SK-N-SH (cell line): ENCODE data around the gene CRB2. TPM values are rescaled to one million over a fixed set of nuclear protein-coding genes. Genes with fewer than 3 reads are reported as not detected.
"Not testable (repeated sequence)": the region's sequence is repeated elsewhere in the genome, so short reads cannot be mapped to it uniquely, and the experiment has no call there.

Source experiments
- CTCF ChIA-PET: fragments of 300-600, 350-600 bp; formaldehyde crosslinking; extraction: SDS; loops from one replicate; lab custom pipeline; 2021; lab: Yijun Ruan, JAX
- POLR2A ChIA-PET: fragments of 350-600 bp; sonication (Branson Sonifier 250); formaldehyde crosslinking; extraction: SDS; loops from one replicate; lab custom pipeline; 2020; ENCODE audit warnings: antibody characterized with exemption, inconsistent platforms; lab: Yijun Ruan, JAX
- DNase-seq: peaks from one replicate; pipeline ENCODE4 v3.0.0; 2012
- H2AFZ ChIP-seq: fragments of 200-600 bp; sonication (generic); 2 replicates; pipeline ENCODE4 v1.8.1; 2016; ENCODE audit warnings: antibody characterized with exemption, mild to moderate bottlenecking, low read depth
- H3F3A ChIP-seq: fragments of 200-600 bp; sonication (generic); replicated peaks from 2 replicates; pipeline ENCODE3; 2016; ENCODE audit warnings: antibody characterized with exemption, mild to moderate bottlenecking; ENCODE audit not compliant: insufficient read depth
- H3K27ac ChIP-seq, 2 experiments: fragments of 200-500 bp in 1 of 2; fragments of 200-600 bp in 1 of 2; sonication (Bioruptor generic) in 1 of 2; sonication (generic), shearing (Covaris generic) in 1 of 2; 2 replicates each; pipeline versions ENCODE4 v1.5.1 to v1.6.1; 2014 to 2016; ENCODE audit warnings: low read depth in 2 of 2, inconsistent platforms in 1 of 2, low read length in 1 of 2, mild to moderate bottlenecking in 1 of 2, mixed read lengths in 1 of 2
- H3K27me3 ChIP-seq: fragments of 200-600 bp; sonication (generic), shearing (Covaris generic); 2 replicates; pipeline ENCODE4 v1.6.1; 2016; ENCODE audit warnings: mixed run types; ENCODE audit not compliant: insufficient read depth
- H3K36me3 ChIP-seq, 2 experiments: fragments of 200-500 bp in 1 of 2; fragments of 200-600 bp in 1 of 2; sonication (Bioruptor generic) in 1 of 2; sonication (generic) in 1 of 2; replicated peaks in 1 of 2; 2 replicates each; pipeline versions ENCODE3 to v1.5.1; 2014 to 2016; ENCODE audit warnings: low read length in 1 of 2, mild to moderate bottlenecking in 1 of 2; ENCODE audit not compliant: insufficient read depth in 2 of 2, control insufficient read depth in 1 of 2
- H3K4me1 ChIP-seq, 2 experiments: fragments of 200-500 bp in 1 of 2; fragments of 200-600 bp in 1 of 2; sonication (Bioruptor generic) in 1 of 2; sonication (generic), shearing (Covaris generic) in 1 of 2; 2 replicates each; pipeline versions ENCODE4 v1.5.1 to v1.6.1; 2014 to 2016; ENCODE audit warnings: low read depth in 1 of 2, low read length in 1 of 2, mixed run types in 1 of 2; ENCODE audit not compliant: insufficient read depth in 2 of 2, control insufficient read depth in 1 of 2
- H3K4me2 ChIP-seq: fragments of 200-600 bp; sonication (generic), shearing (Covaris generic); 2 replicates; pipeline ENCODE4 v1.6.1; 2017; ENCODE audit warnings: mixed run types
- H3K4me3 ChIP-seq, 2 experiments: fragments of 200-500 bp in 1 of 2; fragments of 200-600 bp in 1 of 2; sonication (Bioruptor generic) in 1 of 2; sonication (generic), shearing (Covaris generic) in 1 of 2; 2 replicates each; pipeline versions ENCODE4 v1.5.1 to v1.8.1; 2014 to 2016; ENCODE audit warnings: low read depth in 2 of 2, inconsistent platforms in 1 of 2, low read length in 1 of 2, mild to moderate bottlenecking in 1 of 2, mixed read lengths in 1 of 2, moderate library complexity in 1 of 2
- H3K79me2 ChIP-seq: fragments of 200-600 bp; sonication (generic); 2 replicates; pipeline ENCODE4 v1.8.1; 2017; ENCODE audit warnings: mild to moderate bottlenecking; ENCODE audit not compliant: insufficient read depth
- H3K9ac ChIP-seq: fragments of 200-600 bp; sonication (generic); 2 replicates; pipeline ENCODE4 v1.6.1; 2017; ENCODE audit warnings: mixed run types
- H3K9me2 ChIP-seq: fragments of 200-600 bp; sonication (generic); 2 replicates; pipeline ENCODE4 v1.6.1; 2017; ENCODE audit warnings: mixed run types
- H3K9me3 ChIP-seq: fragments of 200-600 bp; sonication (generic); 2 replicates; pipeline ENCODE4 v1.6.1; 2017; ENCODE audit warnings: mixed run types, mild to moderate bottlenecking, moderate library complexity
- H4K20me1 ChIP-seq: fragments of 200-600 bp; sonication (generic); 2 replicates; pipeline ENCODE4 v1.6.1; 2017; ENCODE audit warnings: mild to moderate bottlenecking, mixed run types; ENCODE audit not compliant: insufficient read depth
- CHD2 ChIP-seq: fragments of 150-350 bp; IDR thresholded peaks from 2 replicates; pipeline ENCODE4 v1.6.1; 2018; ENCODE audit warnings: low read length; ENCODE audit not compliant: partially characterized antibody
- EP300 ChIP-seq, 2 experiments: IDR thresholded peaks; 2 replicates each; pipeline versions ENCODE4 v1.4.0 to v1.6.1; 2012; ENCODE audit warnings: borderline replicate concordance in 1 of 2, low read depth in 1 of 2, low read length in 1 of 2
- FOSL2 ChIP-seq: IDR thresholded peaks from 2 replicates; pipeline ENCODE4 v1.4.0; 2012; ENCODE audit warnings: low read depth, mild to moderate bottlenecking, moderate library complexity, borderline replicate concordance
- FOXJ3 ChIP-seq: sonication (generic); formaldehyde crosslinking; IDR thresholded peaks from 2 replicates; pipeline ENCODE4 v1.5.1; 2020; ENCODE audit warnings: mild to moderate bottlenecking, missing genetic modification reagents
- FOXM1 ChIP-seq: IDR thresholded peaks from 2 replicates; pipeline ENCODE4 v1.4.0; 2012; ENCODE audit warnings: low read depth, mild to moderate bottlenecking
- MEF2A ChIP-seq: IDR thresholded peaks from 2 replicates; pipeline ENCODE4 v1.4.0; 2012; ENCODE audit warnings: low read depth, borderline replicate concordance
- MXI1 ChIP-seq: IDR thresholded peaks from 2 replicates; pipeline ENCODE4 v1.6.1; 2012; ENCODE audit warnings: mild to moderate bottlenecking, low read depth, low read length, improper control_type of control experiment
- POLR2AphosphoS5 ChIP-seq: IDR thresholded peaks from 2 replicates; pipeline ENCODE4 v1.6.1; 2012; ENCODE audit warnings: low read depth, low read length
- RAD21 ChIP-seq: IDR thresholded peaks from 2 replicates; pipeline ENCODE4 v1.6.1; 2012; ENCODE audit warnings: mild to moderate bottlenecking, low read length
- RCOR1 ChIP-seq: fragments of 150-350 bp; IDR thresholded peaks from 2 replicates; pipeline ENCODE4 v1.6.1; 2017; ENCODE audit warnings: antibody characterized with exemption, low read length
- RFX5 ChIP-seq: IDR thresholded peaks from 2 replicates; pipeline ENCODE4 v1.6.1; 2012; ENCODE audit warnings: mild to moderate bottlenecking, improper control_type of control experiment, low read length
- SIN3A ChIP-seq: IDR thresholded peaks from 2 replicates; pipeline ENCODE4 v1.6.1; 2012; ENCODE audit warnings: low read depth, mild to moderate bottlenecking, low read length, moderate library complexity, borderline replicate concordance
- SMC3 ChIP-seq: IDR thresholded peaks from 2 replicates; pipeline ENCODE4 v1.6.1; 2012; ENCODE audit warnings: low read depth, low read length, improper control_type of control experiment
- YY1 ChIP-seq: IDR thresholded peaks from 2 replicates; pipeline ENCODE4 v1.4.0; 2012; ENCODE audit warnings: low read depth, mild to moderate bottlenecking
- WGBS: methylation state at CpG from one replicate; pipeline ENCODE4 v1.1.6; 2017; ENCODE audit warnings: low lambda C conversion rate; 5-methylcytosine and 5-hydroxymethylcytosine counted together
- polyA plus RNA-seq, 3 experiments: library from polyadenylated mRNA; depleted of rRNA; stranded (reverse); fragments of >200 nt; gene quantifications; 2 replicates each; pipeline ENCODE4 v1.2.3, GENCODE V29; 2012
- TF ChIP-seq, protein P1 (sequence below): fragments of 150-350 bp; IDR thresholded peaks from 2 replicates; pipeline ENCODE4 v1.6.1; 2017; ENCODE audit warnings: antibody characterized with exemption, low read length, low read depth, borderline replicate concordance
- TF ChIP-seq, protein P2 (sequence below): IDR thresholded peaks from 2 replicates; pipeline ENCODE4 v1.4.0; 2012; ENCODE audit warnings: low read depth, borderline replicate concordance
- TF ChIP-seq, protein P3 (sequence below): fragments of 150-350 bp; IDR thresholded peaks from 2 replicates; pipeline ENCODE4 v1.6.1; 2016; ENCODE audit warnings: mild to moderate bottlenecking, low read depth, low read length

CRB2 gene
- polyA plus RNA-seq, 1 of the 3 experiments (the other 2 are of a cell fraction), result not detected

DNA sequence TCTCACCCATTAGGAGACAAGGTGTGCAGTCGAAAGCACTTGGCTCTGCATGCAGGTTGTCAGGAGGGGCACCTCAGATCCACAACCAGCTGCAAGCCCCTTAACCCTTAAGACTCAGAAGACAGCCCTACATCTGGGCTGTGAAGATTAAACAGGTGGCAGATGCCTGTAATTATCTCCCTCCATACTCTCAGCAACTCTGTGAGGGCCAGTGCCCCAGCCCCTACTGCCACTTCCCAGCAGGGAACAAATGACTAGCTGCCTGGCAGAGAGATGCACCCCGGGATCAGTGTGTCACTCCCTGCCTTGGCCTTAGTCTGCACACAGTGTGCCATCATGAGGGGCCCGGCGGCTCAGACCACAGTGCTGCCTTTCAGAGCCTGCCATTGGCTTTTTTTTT, 42.0 kb downstream of the CRB2 start:
- Histone ChIP-seq H3K4me1 (peaks cover 0 to 11% of the 10 kb centered on the region in 2 experiments; a peak in 1 of 4 replicates), H3K27ac (no peak overlapping the region), H4K20me1 (no peaks in the 10 kb centered on the region), H3K4me3 (no peak overlapping the region), H3K79me2 (no peaks in the 10 kb centered on the region), H3K9me3 (no peaks in the 10 kb centered on the region), H3K27me3 (no peaks in the 10 kb centered on the region), H3K4me2 (no peak overlapping the region), H3F3A (no peaks in the 10 kb centered on the region), H2AFZ (no peak overlapping the region), H3K9ac (no peak overlapping the region), H3K36me3 (no peaks in the 10 kb centered on the region), H3K9me2 (no peaks in the 10 kb centered on the region)
- 95% methylated on average over 4 of the region's 4 CpGs for WGBS
- ChIA-PET CTCF (interaction anchor here (1.4 to 2.9 kb wide), 2 partner anchors 625 to 643 kb away, joined by 3 to 8 read pairs; no protein-coding TSS in a partner anchor), POLR2A (no interaction called here)
- no peak for DNase-seq
- no peak for TF ChIP-seq FOSL2
- TF ChIP-seq SMC3, result no peak
- no peak for TF ChIP-seq SIN3A
- no peak for TF ChIP-seq RFX5
- no peak for TF ChIP-seq POLR2AphosphoS5
- TF ChIP-seq EP300 (IDR thresholded peaks at IDR 0.05; ENCODE audit: borderline replicate concordance in 1 of 2, low read depth in 1 of 2, low read length in 1 of 2), result no peak
- no peak for TF ChIP-seq RCOR1
- no peak for TF ChIP-seq YY1
- TF ChIP-seq, protein P1, sequence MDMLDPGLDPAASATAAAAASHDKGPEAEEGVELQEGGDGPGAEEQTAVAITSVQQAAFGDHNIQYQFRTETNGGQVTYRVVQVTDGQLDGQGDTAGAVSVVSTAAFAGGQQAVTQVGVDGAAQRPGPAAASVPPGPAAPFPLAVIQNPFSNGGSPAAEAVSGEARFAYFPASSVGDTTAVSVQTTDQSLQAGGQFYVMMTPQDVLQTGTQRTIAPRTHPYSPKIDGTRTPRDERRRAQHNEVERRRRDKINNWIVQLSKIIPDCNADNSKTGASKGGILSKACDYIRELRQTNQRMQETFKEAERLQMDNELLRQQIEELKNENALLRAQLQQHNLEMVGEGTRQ, result no peak
- TF ChIP-seq, protein P2, sequence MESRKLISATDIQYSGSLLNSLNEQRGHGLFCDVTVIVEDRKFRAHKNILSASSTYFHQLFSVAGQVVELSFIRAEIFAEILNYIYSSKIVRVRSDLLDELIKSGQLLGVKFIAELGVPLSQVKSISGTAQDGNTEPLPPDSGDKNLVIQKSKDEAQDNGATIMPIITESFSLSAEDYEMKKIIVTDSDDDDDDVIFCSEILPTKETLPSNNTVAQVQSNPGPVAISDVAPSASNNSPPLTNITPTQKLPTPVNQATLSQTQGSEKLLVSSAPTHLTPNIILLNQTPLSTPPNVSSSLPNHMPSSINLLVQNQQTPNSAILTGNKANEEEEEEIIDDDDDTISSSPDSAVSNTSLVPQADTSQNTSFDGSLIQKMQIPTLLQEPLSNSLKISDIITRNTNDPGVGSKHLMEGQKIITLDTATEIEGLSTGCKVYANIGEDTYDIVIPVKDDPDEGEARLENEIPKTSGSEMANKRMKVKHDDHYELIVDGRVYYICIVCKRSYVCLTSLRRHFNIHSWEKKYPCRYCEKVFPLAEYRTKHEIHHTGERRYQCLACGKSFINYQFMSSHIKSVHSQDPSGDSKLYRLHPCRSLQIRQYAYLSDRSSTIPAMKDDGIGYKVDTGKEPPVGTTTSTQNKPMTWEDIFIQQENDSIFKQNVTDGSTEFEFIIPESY, result no peak
- no peak for TF ChIP-seq RAD21
- no peak for TF ChIP-seq FOXJ3 (CRISPR knock-in tag)
- TF ChIP-seq MXI1, result no peak
- TF ChIP-seq CHD2, result no peak
- no peak for TF ChIP-seq MEF2A
- TF ChIP-seq FOXM1, result no peak
- TF ChIP-seq, protein P3, sequence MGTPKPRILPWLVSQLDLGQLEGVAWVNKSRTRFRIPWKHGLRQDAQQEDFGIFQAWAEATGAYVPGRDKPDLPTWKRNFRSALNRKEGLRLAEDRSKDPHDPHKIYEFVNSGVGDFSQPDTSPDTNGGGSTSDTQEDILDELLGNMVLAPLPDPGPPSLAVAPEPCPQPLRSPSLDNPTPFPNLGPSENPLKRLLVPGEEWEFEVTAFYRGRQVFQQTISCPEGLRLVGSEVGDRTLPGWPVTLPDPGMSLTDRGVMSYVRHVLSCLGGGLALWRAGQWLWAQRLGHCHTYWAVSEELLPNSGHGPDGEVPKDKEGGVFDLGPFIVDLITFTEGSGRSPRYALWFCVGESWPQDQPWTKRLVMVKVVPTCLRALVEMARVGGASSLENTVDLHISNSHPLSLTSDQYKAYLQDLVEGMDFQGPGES, result no peak

DNA sequence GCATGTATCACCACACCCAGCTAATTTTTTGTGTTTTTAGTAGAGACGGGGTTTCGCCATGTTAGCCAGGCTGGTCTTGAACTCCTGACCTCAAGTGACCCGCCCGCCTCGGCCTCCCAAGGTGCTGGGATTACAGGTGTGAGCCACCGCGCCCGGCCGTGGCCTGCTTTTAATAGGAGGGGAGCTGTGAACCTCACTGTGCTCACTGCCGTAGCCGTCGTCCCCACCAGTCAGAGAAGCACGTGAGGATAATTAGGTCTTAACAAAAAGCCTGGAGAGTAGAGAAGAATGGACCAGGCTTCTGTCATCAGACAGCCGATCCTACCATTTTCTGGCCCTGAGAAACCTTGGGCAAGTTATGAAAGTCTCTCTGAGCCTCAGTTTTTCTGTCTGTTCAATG, 42.9 kb downstream of the CRB2 start:
- H3K4me2 ChIP-seq, H3K9me3 ChIP-seq: not testable (repeated sequence)
- CTCF ChIA-PET, result interaction anchor here (0.7 to 2.0 kb wide), 6 partner anchors 13 to 995 kb away, joined by 3 to 12 read pairs (median 3); no protein-coding TSS in a partner anchor

More for the DNA sequence above, 42.9 kb downstream of the CRB2 start:
- H3K27ac ChIP-seq, H3F3A ChIP-seq, H3K9me2 ChIP-seq, H3K27me3 ChIP-seq, DNase-seq, H3K79me2 ChIP-seq, H2AFZ ChIP-seq, H3K4me3 ChIP-seq, H4K20me1 ChIP-seq, H3K36me3 ChIP-seq, POLR2A ChIA-PET, H3K9ac ChIP-seq: not testable (repeated sequence)
- H3K4me1 ChIP-seq, result peaks cover 0 to 11% of the 10 kb centered on the region in 2 experiments; a peak in 1 of 4 replicates
- WGBS, result 93% methylated on average over 9 of the region's 14 CpGs
